HCT116 (cell line): ENCODE measurements around the gene RAP1A. TPM values are rescaled to one million over a fixed set of nuclear protein-coding genes. Genes with fewer than 3 reads are reported as not detected.

Source experiments
- ATAC-seq: fragments of 200-7000 bp; cut with Tn5 transposase; 2 replicates; pipeline ENCODE4 v1.9.1; 2020; ENCODE audit warnings: mild to moderate bottlenecking, moderate library complexity
- BruUV-seq: library from RNA; stranded (reverse); fragments of 400-500 nt; replicated peaks from 2 replicates; lab custom pipeline; 2021; lab: Mats Ljungman, UMichigan
- CTCF ChIA-PET: fragments of 300-600 bp; sonication (Branson Sonifier 250); formaldehyde crosslinking; loops from one replicate; lab custom pipeline; 2021; ENCODE audit warnings: antibody characterized with exemption; lab: Charles Lee
- POLR2A ChIA-PET: fragments of 300-600, 350-600 bp; sonication (Branson Sonifier 250); formaldehyde crosslinking; loops from one replicate; lab custom pipeline; 2021; ENCODE audit warnings: antibody characterized with exemption; lab: Charles Lee
- RAD21 ChIA-PET, 2 experiments: fragments of 300-600 bp; sonication (Branson Sonifier 250); formaldehyde crosslinking; loops; one replicate each; lab custom pipeline; 2023; ENCODE audit warnings: low total read pairs in 2 of 2; ENCODE audit not compliant: uncharacterized antibody in 2 of 2, unreplicated experiment in 2 of 2, low non-redundant PET in 1 of 2; lab: Charles Lee
- DNase-seq: peaks from one replicate; pipeline ENCODE4 v3.0.0-alpha.2; 2010; ENCODE audit warnings: low read depth, low spot score
- H2AFZ ChIP-seq: fragments of 200-600 bp; shearing (Covaris generic), sonication (generic); 2 replicates; pipeline ENCODE4 v1.6.1; 2017; ENCODE audit warnings: low read depth, mixed run types, mixed read lengths, antibody characterized with exemption, low read length; ENCODE audit not compliant: poor library complexity, severe bottlenecking
- H3K27ac ChIP-seq: 2 replicates; pipeline ENCODE4 v1.5.1; 2012; ENCODE audit warnings: low read depth, low read length
- H3K27me3 ChIP-seq: fragments of 200-600 bp; sonication (generic); 2 replicates; pipeline ENCODE4 v1.6.1; 2016; ENCODE audit warnings: mixed run types, low read length, mixed read lengths; ENCODE audit not compliant: insufficient read depth
- H3K36me3 ChIP-seq, 2 experiments: fragments of 200-500 bp in 1 of 2; fragments of 200-600 bp in 1 of 2; sonication (Bioruptor generic) in 1 of 2; sonication (generic) in 1 of 2; 2 replicates each; pipeline versions ENCODE4 v1.5.1 to v1.6.1; 2014 to 2016; ENCODE audit warnings: low read length in 2 of 2, inconsistent platforms in 1 of 2, mixed read lengths in 1 of 2, mixed run types in 1 of 2; ENCODE audit not compliant: insufficient read depth in 2 of 2, control insufficient read depth in 1 of 2
- H3K4me1 ChIP-seq, 2 experiments: fragments of 200-600 bp in 1 of 2; sonication (generic) in 1 of 2; 2 replicates each; pipeline versions ENCODE4 v1.5.1 to v1.6.1; 2012 to 2017; ENCODE audit warnings: low read length in 2 of 2, inconsistent platforms in 1 of 2, mild to moderate bottlenecking in 1 of 2, mixed read lengths in 1 of 2, mixed run types in 1 of 2, moderate library complexity in 1 of 2; ENCODE audit not compliant: insufficient read depth in 2 of 2, control insufficient read depth in 1 of 2
- H3K4me2 ChIP-seq: fragments of 200-600 bp; sonication (generic); 2 replicates; pipeline ENCODE4 v1.6.1; 2017; ENCODE audit warnings: mixed run types, low read length, mixed read lengths
- H3K4me3 ChIP-seq, 2 experiments: fragments of 200-600 bp in 1 of 2; sonication (generic) in 1 of 2; replicated peaks in 1 of 2; 2 replicates each; pipeline ENCODE4 v1.5.1; 2011 to 2016; ENCODE audit warnings: low read length in 2 of 2, control low read depth in 1 of 2, low read depth in 1 of 2, mild to moderate bottlenecking in 1 of 2, mixed read lengths in 1 of 2, mixed run types in 1 of 2
- H3K79me2 ChIP-seq: fragments of 200-600 bp; sonication (generic); 2 replicates; pipeline ENCODE4 v1.6.1; 2017; ENCODE audit warnings: mild to moderate bottlenecking, mixed run types, low read length, moderate library complexity, mixed read lengths; ENCODE audit not compliant: insufficient read depth
- H3K9ac ChIP-seq: fragments of 200-600 bp; sonication (generic); 2 replicates; pipeline ENCODE4 v1.6.1; 2016; ENCODE audit warnings: low read length, mixed read lengths
- H3K9me2 ChIP-seq: fragments of 200-600 bp; sonication (generic), shearing (Covaris generic); 2 replicates; pipeline ENCODE4 v1.6.1; 2017; ENCODE audit warnings: mixed run types, mild to moderate bottlenecking, moderate library complexity; ENCODE audit not compliant: insufficient read depth
- H3K9me3 ChIP-seq, 2 experiments: fragments of 200-500 bp in 1 of 2; fragments of 200-600 bp in 1 of 2; sonication (Bioruptor generic) in 1 of 2; sonication (generic) in 1 of 2; 2 replicates each; pipeline ENCODE4 v1.6.1; 2014 to 2017; ENCODE audit warnings: low read length in 2 of 2, mixed read lengths in 2 of 2, inconsistent platforms in 1 of 2, low read depth in 1 of 2, mild to moderate bottlenecking in 1 of 2, mixed run types in 1 of 2, moderate library complexity in 1 of 2; ENCODE audit not compliant: control insufficient read depth in 1 of 2, insufficient read depth in 1 of 2
- H4K20me1 ChIP-seq: fragments of 200-600 bp; sonication (generic), shearing (Covaris generic); 2 replicates; pipeline ENCODE4 v1.6.1; 2017; ENCODE audit warnings: mixed run types, mild to moderate bottlenecking, moderate library complexity; ENCODE audit not compliant: insufficient read depth
- ATF3 ChIP-seq: IDR thresholded peaks from 2 replicates; pipeline ENCODE4 v1.6.1; 2012
- CBX3 ChIP-seq: IDR thresholded peaks from 2 replicates; pipeline ENCODE4 v1.6.1; 2012; ENCODE audit warnings: low read depth
- CEBPB ChIP-seq: IDR thresholded peaks from 2 replicates; pipeline ENCODE4 v1.6.1; 2012; ENCODE audit warnings: low read depth
- EGR1 ChIP-seq: IDR thresholded peaks from 2 replicates; pipeline ENCODE4 v1.6.1; 2012; ENCODE audit warnings: low read depth
- ELF1 ChIP-seq: IDR thresholded peaks from 2 replicates; pipeline ENCODE4 v1.6.1; 2012; ENCODE audit warnings: low read depth, borderline replicate concordance
- EZH2 ChIP-seq: fragments of 200-600 bp; sonication (generic); IDR thresholded peaks from 2 replicates; pipeline ENCODE4 v1.6.1; 2017; ENCODE audit warnings: antibody characterized with exemption, mixed run types
- FOSL1 ChIP-seq: IDR thresholded peaks from 2 replicates; pipeline ENCODE4 v1.6.1; 2012; ENCODE audit warnings: low read depth
- JUND ChIP-seq: IDR thresholded peaks from 2 replicates; pipeline ENCODE4 v1.6.1; 2012
- POLR2AphosphoS5 ChIP-seq: IDR thresholded peaks from 2 replicates; pipeline ENCODE4 v1.6.1; 2011; ENCODE audit warnings: mild to moderate bottlenecking, low read depth, low read length, moderate library complexity
- RAD21 ChIP-seq: IDR thresholded peaks from 2 replicates; pipeline ENCODE4 v1.6.1; 2012; ENCODE audit warnings: low read depth, mild to moderate bottlenecking
- REST ChIP-seq: IDR thresholded peaks from 2 replicates; pipeline ENCODE4 v1.6.1; 2012; ENCODE audit warnings: low read depth
- SIN3A ChIP-seq: IDR thresholded peaks from 2 replicates; pipeline ENCODE4 v1.6.1; 2012; ENCODE audit warnings: low read depth
- SRF ChIP-seq: IDR thresholded peaks from 2 replicates; pipeline ENCODE4 v1.6.1; 2012; ENCODE audit warnings: low read depth
- YY1 ChIP-seq: IDR thresholded peaks from 2 replicates; pipeline ENCODE4 v1.6.1; 2011; ENCODE audit warnings: low read length, low read depth, moderate library complexity, mild to moderate bottlenecking; ENCODE audit not compliant: insufficient replicate concordance; ENCODE audit errors: extremely low read depth
- ZFX ChIP-seq: fragments of 450-650 bp; IDR thresholded peaks from 2 replicates; pipeline ENCODE4 v1.6.1; 2017
- ZNF274 ChIP-seq: fragments of 200-500 bp; sonication (Bioruptor generic); IDR thresholded peaks from 2 replicates; pipeline ENCODE4 v1.6.1; 2014; ENCODE audit warnings: mild to moderate bottlenecking, low read depth, low read length, inconsistent platforms
- intact Hi-C: fragments of 100-400 bp; cut with micrococcal nuclease; formaldehyde crosslinking; loops from 2 replicates; pipeline ENCODE4 v1.10.0; 2022
- total RNA-seq: library from RNA; stranded (reverse); gene quantifications from one replicate; pipeline ENCODE4 v1.2.1, GENCODE V29; 2021; ENCODE audit not compliant: unreplicated experiment
- TF ChIP-seq, protein P1 (sequence below): IDR thresholded peaks from 2 replicates; pipeline ENCODE4 v1.6.1; 2011; ENCODE audit warnings: mild to moderate bottlenecking, low read length, moderate library complexity; ENCODE audit not compliant: insufficient replicate concordance; ENCODE audit errors: extremely low read depth
- TF ChIP-seq, protein P2 (sequence below): IDR thresholded peaks from 2 replicates; pipeline ENCODE4 v1.6.1; 2012

Gene RAP1A
- total RNA-seq, 1 experiment from 2014 or later = 46.2 TPM

DNA sequence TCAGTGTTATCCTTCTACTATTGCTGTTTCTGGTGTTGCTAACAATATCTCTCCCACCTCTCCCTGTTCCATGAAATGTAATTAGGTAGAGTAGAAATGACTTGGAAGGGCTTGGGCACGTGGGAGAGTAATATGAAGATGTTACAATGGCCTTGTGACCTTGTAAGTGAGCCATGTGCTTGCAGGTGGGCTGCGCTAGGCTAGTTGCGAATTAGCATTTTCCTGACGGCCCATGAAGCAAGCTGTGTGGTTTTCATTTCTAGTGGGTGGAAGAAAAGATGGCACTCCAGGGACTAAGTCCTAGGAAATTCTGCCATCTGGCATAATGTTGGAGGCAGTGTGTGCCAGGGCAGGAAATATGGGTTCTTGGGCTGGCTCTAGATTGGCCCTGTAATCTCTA lies 128.4 kb downstream of the RAP1A start:
- Histone ChIP-seq H3K4me3 (no peak overlapping the region), H3K4me2 (no peak overlapping the region), H3K4me1 (peaks cover 0 to 8% of the 10 kb centered on the region in 2 experiments; a peak in 2 of 4 replicates), H4K20me1 (no peaks in the 10 kb centered on the region), H3K9me2 (no peaks in the 10 kb centered on the region), H3K27ac (no peak overlapping the region), H3K36me3 (no peaks in the 10 kb centered on the region), H3K79me2 (no peaks in the 10 kb centered on the region), H3K9me3 (no peaks in the 10 kb centered on the region), H3K9ac (no peak overlapping the region), H2AFZ (no peak overlapping the region), H3K27me3 (peaks cover 4% of the 10 kb centered on the region; the same call in 1 of the 2 replicates)
- RAD21 ChIA-PET = interaction anchor here (0.9 to 1.4 kb wide), 7 partner anchors 8 to 266 kb away, joined by 3 to 11 read pairs (median 7); partner anchors contain the start of genes DDX20 (in 1 of the 2) and INKA2 (in 1 of the 2)
- TF ChIP-seq EZH2 = no peak
- no peak for TF ChIP-seq ZFX
- no peak for TF ChIP-seq JUND
- TF ChIP-seq, protein P1, sequence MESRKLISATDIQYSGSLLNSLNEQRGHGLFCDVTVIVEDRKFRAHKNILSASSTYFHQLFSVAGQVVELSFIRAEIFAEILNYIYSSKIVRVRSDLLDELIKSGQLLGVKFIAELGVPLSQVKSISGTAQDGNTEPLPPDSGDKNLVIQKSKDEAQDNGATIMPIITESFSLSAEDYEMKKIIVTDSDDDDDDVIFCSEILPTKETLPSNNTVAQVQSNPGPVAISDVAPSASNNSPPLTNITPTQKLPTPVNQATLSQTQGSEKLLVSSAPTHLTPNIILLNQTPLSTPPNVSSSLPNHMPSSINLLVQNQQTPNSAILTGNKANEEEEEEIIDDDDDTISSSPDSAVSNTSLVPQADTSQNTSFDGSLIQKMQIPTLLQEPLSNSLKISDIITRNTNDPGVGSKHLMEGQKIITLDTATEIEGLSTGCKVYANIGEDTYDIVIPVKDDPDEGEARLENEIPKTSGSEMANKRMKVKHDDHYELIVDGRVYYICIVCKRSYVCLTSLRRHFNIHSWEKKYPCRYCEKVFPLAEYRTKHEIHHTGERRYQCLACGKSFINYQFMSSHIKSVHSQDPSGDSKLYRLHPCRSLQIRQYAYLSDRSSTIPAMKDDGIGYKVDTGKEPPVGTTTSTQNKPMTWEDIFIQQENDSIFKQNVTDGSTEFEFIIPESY = no peak
- TF ChIP-seq FOSL1 = no peak
- no peak for TF ChIP-seq REST
- no peak for TF ChIP-seq CEBPB
- TF ChIP-seq, protein P2, sequence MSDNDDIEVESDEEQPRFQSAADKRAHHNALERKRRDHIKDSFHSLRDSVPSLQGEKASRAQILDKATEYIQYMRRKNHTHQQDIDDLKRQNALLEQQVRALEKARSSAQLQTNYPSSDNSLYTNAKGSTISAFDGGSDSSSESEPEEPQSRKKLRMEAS = no peak
- no peak for TF ChIP-seq CBX3
- TF ChIP-seq RAD21 = no peak
- TF ChIP-seq ZNF274 = no peak
- TF ChIP-seq SRF = no peak
- TF ChIP-seq ATF3 = no peak
- no peak for TF ChIP-seq POLR2AphosphoS5
- no peak for TF ChIP-seq ELF1
- TF ChIP-seq YY1 = no peak
- TF ChIP-seq SIN3A = no peak
- no peak for TF ChIP-seq EGR1
- POLR2A ChIA-PET = interaction anchor here (1.2 to 1.5 kb wide), 4 partner anchors 9 to 266 kb away, joined by 3 to 9 read pairs (median 6); no protein-coding TSS in a partner anchor
- DNase-seq (no peak), ATAC-seq (no peak)
- CTCF ChIA-PET = interaction anchor here (0.7 to 2.3 kb wide), 14 partner anchors 7 to 267 kb away, joined by 3 to 63 read pairs (median 7); partner anchors contain the start of genes DDX20 and INKA2
- intact Hi-C loops = loop anchor here (1.0 kb wide), 1 partner anchor 33 kb away; no protein-coding TSS in a partner anchor
- BruUV-seq = no TSS peak
